Esophagus muscularis mucosa (tissue), 4 donors: Measurements from ENCODE around the gene OR7A17. TPM values are rescaled to one million over a fixed set of nuclear protein-coding genes. Genes with fewer than 3 reads are reported as not detected.

ENCODE experiments used
- DNase-seq: peaks from one replicate; pipeline ENCODE4 v3.0.0-alpha.2; 2017; ENCODE audit errors: extremely low spot score
- H3K27ac ChIP-seq, 4 donors: fragments of 200-600 bp; sonication (generic); replicated peaks in 1 of 4; 1 replicate in 3 of 4; 2 replicates in 1 of 4; pipeline ENCODE4 v1.5.1; 2016 to 2019; ENCODE audit warnings: mild to moderate bottlenecking in 1 of 4
- H3K27me3 ChIP-seq, 4 donors: fragments of 200-600 bp; sonication (generic); one replicate each; pipeline versions ENCODE4 v1.5.1 to v1.6.0; 2016 to 2019
- H3K36me3 ChIP-seq, 4 donors: fragments of 200-600 bp; sonication (generic); one replicate each; pipeline ENCODE4 v1.5.1; 2016 to 2019
- H3K4me1 ChIP-seq, 4 donors: fragments of 200-600 bp; sonication (generic); one replicate each; pipeline ENCODE4 v1.5.1; 2016 to 2019
- H3K4me3 ChIP-seq, 4 donors: fragments of 200-600 bp; sonication (generic); 1 replicate in 2 of 4; 2 replicates in 2 of 4; pipeline ENCODE4 v1.5.1; 2016 to 2019; ENCODE audit warnings: mild to moderate bottlenecking in 4 of 4, moderate library complexity in 1 of 4
- H3K9me3 ChIP-seq, 4 donors: fragments of 200-600 bp; sonication (generic); 1 replicate in 3 of 4; 2 replicates in 1 of 4; pipeline ENCODE4 v1.5.1; 2016 to 2019
- EP300 ChIP-seq: sonication (generic); formaldehyde crosslinking; IDR thresholded peaks from one replicate; pipeline ENCODE4 v1.6.1; 2017; ENCODE audit warnings: antibody characterized with exemption
- POLR2A ChIP-seq: fragments of 450-650 bp; IDR thresholded peaks from one replicate; pipeline ENCODE4 v1.6.1; 2017; ENCODE audit warnings: antibody characterized with exemption, moderate library complexity, mild to moderate bottlenecking, low read depth
- POLR2AphosphoS5 ChIP-seq, 2 donors: sonication (generic); formaldehyde crosslinking; IDR thresholded peaks; one replicate each; pipeline ENCODE4 v1.6.1; 2017; ENCODE audit warnings: antibody characterized with exemption in 2 of 2
- WGBS: methylation state at CpG from one replicate; pipeline ENCODE4 v1.1.5; 2018; 5-methylcytosine and 5-hydroxymethylcytosine counted together
- intact Hi-C: fragments of 100-400 bp; cut with DNase I; formaldehyde crosslinking; loops from one replicate; pipeline ENCODE4 v1.15.1; 2023
- small RNA-seq, 3 donors: library from RNA; depleted of rRNA; stranded (forward); fragments of <200 nt; gene quantifications; one replicate each; pipeline ENCODE3, GENCODE V24; 2016
- total RNA-seq, 4 donors: library from RNA; depleted of rRNA; stranded (reverse); fragments of >200 nt; gene quantifications; one replicate each; pipeline versions ENCODE4 v1.1.0 to v1.2.1, GENCODE V29; 2016
- TF ChIP-seq, protein P1 (sequence below), 3 experiments: fragments of 200-600 bp in 2 of 3; fragments of 450-650 bp in 1 of 3; sonication (generic) in 2 of 3; IDR thresholded peaks; one replicate each; pipeline ENCODE4 v1.5.1; 2017 to 2019; ENCODE audit warnings: antibody characterized with exemption in 3 of 3, mild to moderate bottlenecking in 2 of 3, moderate library complexity in 1 of 3

OR7A17 gene
- total RNA-seq, 4 donors from 2014 or later: not detected

DNA sequence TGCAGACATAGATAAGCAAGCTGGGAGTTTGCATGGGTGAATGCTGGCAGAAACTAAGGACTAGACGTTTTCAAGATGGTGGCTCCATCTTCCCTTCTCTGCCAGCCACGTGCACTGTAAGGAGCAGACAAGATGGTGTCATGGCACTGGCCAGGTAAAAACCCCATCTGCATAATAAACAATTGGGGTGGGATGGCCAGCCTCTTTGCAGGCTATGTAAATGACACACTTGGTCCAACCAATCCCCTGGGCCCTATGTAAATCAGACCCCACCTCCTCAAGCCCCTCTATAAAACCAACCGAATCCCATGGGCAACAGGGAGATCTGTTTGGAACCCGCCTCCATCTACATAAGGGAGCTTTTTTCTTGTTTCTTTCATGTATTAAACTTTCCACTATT, 48.5 kb downstream of the OR7A17 start:
- Histone ChIP-seq H3K27ac (no peak overlapping the region), H3K4me1 (no peaks in the 10 kb centered on the region), H3K9me3 (peaks cover 0 to 10% (median 0%) of the 10 kb centered on the region in 4 donors), H3K27me3 (peaks cover 0 to 13% (median 0%) of the 10 kb centered on the region in 4 donors), H3K36me3 (no peaks in the 10 kb centered on the region), H3K4me3 (no peak overlapping the region)
- 82% methylated on average over 4 of the region's 4 CpGs for WGBS
- intact Hi-C loops: no loop called here
- TF ChIP-seq, protein P1, sequence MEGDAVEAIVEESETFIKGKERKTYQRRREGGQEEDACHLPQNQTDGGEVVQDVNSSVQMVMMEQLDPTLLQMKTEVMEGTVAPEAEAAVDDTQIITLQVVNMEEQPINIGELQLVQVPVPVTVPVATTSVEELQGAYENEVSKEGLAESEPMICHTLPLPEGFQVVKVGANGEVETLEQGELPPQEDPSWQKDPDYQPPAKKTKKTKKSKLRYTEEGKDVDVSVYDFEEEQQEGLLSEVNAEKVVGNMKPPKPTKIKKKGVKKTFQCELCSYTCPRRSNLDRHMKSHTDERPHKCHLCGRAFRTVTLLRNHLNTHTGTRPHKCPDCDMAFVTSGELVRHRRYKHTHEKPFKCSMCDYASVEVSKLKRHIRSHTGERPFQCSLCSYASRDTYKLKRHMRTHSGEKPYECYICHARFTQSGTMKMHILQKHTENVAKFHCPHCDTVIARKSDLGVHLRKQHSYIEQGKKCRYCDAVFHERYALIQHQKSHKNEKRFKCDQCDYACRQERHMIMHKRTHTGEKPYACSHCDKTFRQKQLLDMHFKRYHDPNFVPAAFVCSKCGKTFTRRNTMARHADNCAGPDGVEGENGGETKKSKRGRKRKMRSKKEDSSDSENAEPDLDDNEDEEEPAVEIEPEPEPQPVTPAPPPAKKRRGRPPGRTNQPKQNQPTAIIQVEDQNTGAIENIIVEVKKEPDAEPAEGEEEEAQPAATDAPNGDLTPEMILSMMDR (IDR thresholded peaks at IDR 0.05): no peak
- no peak for TF ChIP-seq EP300
- TF ChIP-seq POLR2A: no peak
- TF ChIP-seq POLR2AphosphoS5 (IDR thresholded peaks at IDR 0.05): no peak
- DNase-seq: no peak

- no peaks in the 10 kb centered on the region for H3K4me1 ChIP-seq
- no peak for DNase-seq
- H3K4me3 ChIP-seq: no peak within 1 kb of the TSS
- no peak within 1 kb of the TSS for H3K27ac ChIP-seq
- H3K27me3 ChIP-seq: peaks cover 0 to 7% (median 0%) of the 10 kb centered on the region in 4 donors
- intact Hi-C loops: no loop called here
- 43% methylated on average over 1 of the region's 1 CpG for WGBS
- TF ChIP-seq POLR2A (no peak), POLR2AphosphoS5 (IDR thresholded peaks at IDR 0.05) (no peak), EP300 (no peak)
- TF ChIP-seq, protein P1 (IDR thresholded peaks at IDR 0.05): no peak
- H3K9me3 ChIP-seq: peaks cover 0 to 10% (median 0%) of the 10 kb centered on the region in 4 donors
- H3K36me3 ChIP-seq: no peaks in the 10 kb centered on the region
These were observed 50.9 kb downstream of the OR7A17 start, which contains the start of the genes OR7A5 and OR7C1 for GRCh38 chr19:14835011-14835410. Gene OR7A5 (minus strand): TSS chr19:14835185. CDS start chr19:14828241, 6,944 bp downstream. Gene OR7C1 (minus strand): TSS chr19:14835185. CDS start chr19:14800136, 35,049 bp downstream.

DNA sequence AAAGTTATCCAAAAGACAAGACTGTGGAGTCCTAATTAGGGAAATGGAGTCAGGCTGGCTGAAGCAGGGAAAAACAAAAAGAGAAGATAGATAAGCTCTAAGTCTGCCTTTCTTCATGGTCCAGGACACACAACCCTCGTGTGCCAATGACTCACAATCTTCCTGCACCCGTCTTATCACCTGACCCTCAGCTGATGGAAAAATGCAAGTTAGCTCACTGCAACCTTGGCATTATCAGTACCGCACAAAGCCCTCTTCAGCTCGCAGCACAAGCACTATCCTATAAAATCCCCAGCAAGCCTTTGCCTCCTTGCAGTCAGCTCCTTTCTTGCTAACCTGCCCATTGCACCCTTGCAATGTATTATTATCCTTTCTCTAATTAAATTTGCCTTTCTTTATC, 55.2 kb downstream of the OR7A17 start:
- Histone ChIP-seq H3K27ac (no peak overlapping the region), H3K4me1 (no peaks in the 10 kb centered on the region), H3K36me3 (no peaks in the 10 kb centered on the region), H3K9me3 (peaks cover 0 to 2% (median 0%) of the 10 kb centered on the region in 4 donors), H3K27me3 (peaks cover 0 to 16% (median 0%) of the 10 kb centered on the region in 4 donors), H3K4me3 (no peak overlapping the region)
- intact Hi-C loops: no loop called here
- 69% methylated on average over 4 of the region's 4 CpGs for WGBS
- TF ChIP-seq EP300 (no peak), POLR2AphosphoS5 (IDR thresholded peaks at IDR 0.05) (no peak), POLR2A (no peak)
- TF ChIP-seq, protein P1 (IDR thresholded peaks at IDR 0.05): no peak
- no peak for DNase-seq

Small RNAs within 50 kb of the gene (small RNA-seq; reads per million reads assigned to genes)
- 0 reads per million in 3 donors for gene OR7A18P

Other genes starting within 250 kb of the OR7A17 start
- under 1 TPM in 1 of 4 donors, not detected in 3; 0.50 TPM for gene ADGRE3, start 211.3 kb downstream of the OR7A17 start, total RNA-seq
- gene ZNF333, start 196.1 kb downstream of the OR7A17 start, total RNA-seq: 10 to 100 TPM; 14.5 to 32.9 (median 25.4) TPM
- gene ADGRE2, start 107.6 kb downstream of the OR7A17 start, total RNA-seq: 1 to 10 TPM in 3 of 4 donors, under 1 TPM in 1; 0.65 to 6.0 (median 3.0) TPM
- gene OR7A5, start 50.9 kb downstream of the OR7A17 start, total RNA-seq: under 1 TPM in 1 of 4 donors, not detected in 3; 0.52 TPM
- under 1 TPM in 2 of 4 donors, not detected in 2; 0.06 TPM for gene OR7C1, start 50.9 kb downstream of the OR7A17 start, total RNA-seq
- gene OR7A10, start 37.2 kb downstream of the OR7A17 start, total RNA-seq: not detected
- not detected for gene OR7C2, start 55.4 kb upstream of the OR7A17 start, total RNA-seq
- not detected for gene SLC1A6, start 93.7 kb upstream of the OR7A17 start, total RNA-seq
- gene CASP14, start 163.3 kb upstream of the OR7A17 start, total RNA-seq: not detected
- not detected for gene OR1I1, start 196.1 kb upstream of the OR7A17 start, total RNA-seq
- 100 to 1,000 TPM in 1 of 4 donors, 10 to 100 TPM in 3; 42.8 to 106 (median 77.1) TPM for gene SYDE1, start 221.3 kb upstream of the OR7A17 start, total RNA-seq